Epithelial cell of esophagus (primary cell): ENCODE results near the gene FGGY.

Experiments used
- DNase-seq: peaks from one replicate; pipeline ENCODE4 v3.0.0; 2010; ENCODE audit warnings: low read depth
- H3K4me3 ChIP-seq: 2 replicates; pipeline ENCODE4 v1.5.1; 2011; ENCODE audit warnings: mild to moderate bottlenecking, low read length, control low read depth
- TF ChIP-seq, protein P1 (sequence below): IDR thresholded peaks from 2 replicates; pipeline ENCODE4 v1.5.1; 2011; ENCODE audit warnings: low read depth, mild to moderate bottlenecking, low read length, control low read depth, inconsistent platforms; ENCODE audit not compliant: insufficient read depth; ENCODE audit errors: missing control alignments

Gene FGGY

DNA sequence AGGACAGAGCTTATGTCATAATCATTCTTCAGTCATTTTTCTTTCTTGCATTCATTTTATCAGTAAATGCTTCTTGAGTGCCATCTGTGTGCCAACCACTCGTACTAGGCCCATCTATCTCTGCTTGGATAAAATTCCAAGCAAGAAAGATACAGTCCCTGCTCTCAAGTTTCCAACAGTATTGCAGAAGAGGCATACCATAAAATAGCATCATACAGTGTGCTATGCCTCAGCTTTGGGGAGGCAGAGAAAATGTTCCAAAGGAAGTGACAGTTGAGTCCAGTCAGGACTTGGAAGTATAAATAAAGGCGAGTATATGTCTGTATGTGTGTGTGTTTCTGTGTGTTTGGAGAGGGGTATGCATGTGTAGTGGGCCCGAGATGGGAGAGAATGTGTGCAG is 404.5 kb downstream of the FGGY start:
- TF ChIP-seq, protein P1, sequence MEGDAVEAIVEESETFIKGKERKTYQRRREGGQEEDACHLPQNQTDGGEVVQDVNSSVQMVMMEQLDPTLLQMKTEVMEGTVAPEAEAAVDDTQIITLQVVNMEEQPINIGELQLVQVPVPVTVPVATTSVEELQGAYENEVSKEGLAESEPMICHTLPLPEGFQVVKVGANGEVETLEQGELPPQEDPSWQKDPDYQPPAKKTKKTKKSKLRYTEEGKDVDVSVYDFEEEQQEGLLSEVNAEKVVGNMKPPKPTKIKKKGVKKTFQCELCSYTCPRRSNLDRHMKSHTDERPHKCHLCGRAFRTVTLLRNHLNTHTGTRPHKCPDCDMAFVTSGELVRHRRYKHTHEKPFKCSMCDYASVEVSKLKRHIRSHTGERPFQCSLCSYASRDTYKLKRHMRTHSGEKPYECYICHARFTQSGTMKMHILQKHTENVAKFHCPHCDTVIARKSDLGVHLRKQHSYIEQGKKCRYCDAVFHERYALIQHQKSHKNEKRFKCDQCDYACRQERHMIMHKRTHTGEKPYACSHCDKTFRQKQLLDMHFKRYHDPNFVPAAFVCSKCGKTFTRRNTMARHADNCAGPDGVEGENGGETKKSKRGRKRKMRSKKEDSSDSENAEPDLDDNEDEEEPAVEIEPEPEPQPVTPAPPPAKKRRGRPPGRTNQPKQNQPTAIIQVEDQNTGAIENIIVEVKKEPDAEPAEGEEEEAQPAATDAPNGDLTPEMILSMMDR = no peak
- DNase-seq = no peak
- no peak overlapping the region for H3K4me3 ChIP-seq

DNA sequence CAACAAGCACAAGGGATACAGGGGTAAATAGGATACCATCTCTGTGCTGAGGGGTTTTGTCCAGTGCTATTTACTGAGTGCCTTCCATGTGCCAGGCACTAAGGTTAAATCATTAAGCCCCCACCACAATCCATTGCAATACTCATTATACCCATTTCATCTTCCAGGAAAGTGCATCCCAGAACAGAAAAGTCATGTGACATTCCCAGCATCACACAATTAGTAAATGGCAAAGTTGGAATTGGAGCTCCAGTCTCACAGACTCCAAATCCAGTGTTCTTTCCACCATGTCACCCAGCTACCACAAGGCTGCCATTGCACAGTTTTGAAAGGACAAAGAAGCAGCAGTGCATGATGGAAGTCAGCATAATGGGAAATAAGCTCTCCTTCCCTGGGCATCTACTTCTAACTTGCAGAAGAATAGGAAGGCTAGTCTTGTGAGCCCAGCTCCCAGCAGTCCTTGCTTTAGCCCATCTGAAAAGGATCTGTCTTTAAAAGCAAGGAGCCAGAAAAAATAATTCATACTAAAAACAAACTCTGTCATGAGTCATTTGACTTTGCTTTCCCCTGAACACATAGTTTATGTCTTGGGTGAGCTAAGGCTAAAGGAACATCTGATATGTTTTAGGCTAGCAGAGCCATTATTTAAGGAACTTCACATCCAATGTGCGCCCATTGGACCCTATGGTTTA is 406.5 kb downstream of the FGGY start:
- no peak for DNase-seq
- TF ChIP-seq, protein P1 = no peak
- H3K4me3 ChIP-seq = no peak overlapping the region

GRCh38 chr1:59703918-59704378 is 407.1 kb downstream of the FGGY start:
- no peak for DNase-seq
- H3K4me3 ChIP-seq = no peak overlapping the region

DNA sequence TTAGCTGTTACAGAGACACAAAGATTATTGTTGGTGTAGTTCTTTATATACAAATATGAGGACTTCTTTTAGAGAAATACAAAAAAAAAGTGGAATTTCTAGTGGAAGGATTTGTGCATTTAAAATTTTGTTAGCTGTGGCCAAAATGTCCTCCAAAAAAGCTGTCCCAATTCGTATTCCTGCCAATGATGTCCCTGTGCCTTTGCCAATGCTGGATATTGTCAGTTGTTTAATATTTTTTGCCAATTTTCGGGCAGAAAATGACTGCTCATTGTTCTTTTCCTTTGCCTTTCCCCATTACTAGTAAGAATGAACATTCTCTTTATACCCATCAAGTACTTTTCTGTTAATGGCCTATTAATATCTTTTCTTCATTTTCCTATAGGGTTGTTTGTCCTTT is 407.8 kb downstream of the FGGY start:
- no peak overlapping the region for H3K4me3 ChIP-seq
- TF ChIP-seq, protein P1 = no peak
- DNase-seq = no peak

More at GRCh38 chr1:59703918-59704378, 407.1 kb downstream of the FGGY start:
- TF ChIP-seq, protein P1 = no peak

GRCh38 chr1:59705466-59706302 is 408.8 kb downstream of the FGGY start:
- DNase-seq = peak; percentile 82
- TF ChIP-seq, protein P1 = no peak
- H3K4me3 ChIP-seq = no peak overlapping the region

GRCh38 chr1:59706303-59706599 is 409.4 kb downstream of the FGGY start:
- TF ChIP-seq, protein P1 = no peak
- DNase-seq = no peak
- no peak overlapping the region for H3K4me3 ChIP-seq
